ENCODE results near the gene SP7.

GRCh38 chr12:53290661-53291060, 45.5 kb downstream of the SP7 start:
- TF ChIP-seq CTCF (IDR thresholded peaks at IDR 0.05): no peak
- no peak for TF ChIP-seq POLR2A (IDR thresholded peaks at IDR 0.05)
